Hair follicle dermal papilla cell (primary cell): Measurements from ENCODE around the gene SEL1L. TPM values are rescaled to one million over a fixed set of nuclear protein-coding genes. Genes with fewer than 3 reads are reported as not detected.

ENCODE experiments used
- total RNA-seq: library from RNA; depleted of rRNA; stranded (reverse); fragments of >200 nt; gene quantifications from 2 replicates; pipeline ENCODE4 v1.2.3, GENCODE V29; 2012

Gene SEL1L
- 90.7 and 96.7 TPM in 2 replicates for total RNA-seq

DNA sequence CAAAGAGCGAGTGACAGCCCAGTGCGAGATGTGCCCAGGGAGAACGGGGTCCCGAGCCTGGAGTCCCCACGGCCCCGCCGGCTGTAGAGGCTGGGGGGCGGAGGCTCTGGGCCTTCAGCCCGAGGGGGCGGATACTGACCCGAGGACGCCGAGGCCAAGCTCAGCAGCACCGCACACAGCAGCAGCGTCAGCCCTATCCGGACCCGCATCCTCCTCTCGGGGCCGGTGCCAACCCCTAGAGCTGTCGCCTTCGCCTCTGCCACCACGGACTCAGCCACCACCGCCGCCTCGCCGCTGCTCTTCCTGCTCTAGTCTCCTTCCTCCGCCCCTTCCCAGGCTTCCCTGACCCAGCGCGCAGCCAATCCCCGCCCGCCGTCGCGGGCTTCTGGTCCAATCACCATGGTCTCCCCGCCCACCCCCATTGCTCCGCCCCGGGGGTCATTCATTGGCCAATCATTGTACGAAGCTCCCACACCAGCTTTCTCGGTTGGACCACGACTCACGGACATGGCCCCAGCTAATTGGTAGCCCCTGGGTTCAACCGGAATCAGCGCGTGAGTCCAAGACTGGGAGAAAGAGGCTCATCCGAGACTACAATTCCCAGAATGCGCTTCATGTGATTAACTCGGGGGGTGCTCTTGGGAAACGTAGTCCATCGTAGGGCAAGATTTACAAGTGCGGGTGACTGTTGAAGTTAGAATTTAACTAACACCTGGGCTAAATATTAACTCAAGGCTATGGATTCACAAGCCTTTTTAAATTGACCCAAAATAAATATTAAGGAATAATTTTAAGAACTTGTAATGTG is at the start of gene SEL1L:
SEL1L (minus strand) TSS at position 318 of the 808 bp plus-strand sequence; CDS start at position 209, 109 bp downstream.

Other genes with a start within 250 kb of the SEL1L start
- gene STON2, start 133.5 kb downstream of the SEL1L start, total RNA-seq: 143 and 162 TPM in 2 replicates